MM.1S (cell line): Measurements from ENCODE around the gene DSCAM.

ENCODE experiments used
- DNase-seq: peaks from one replicate; pipeline ENCODE4 v3.0.0-alpha.2; 2015
- H2AFZ ChIP-seq: fragments of 300-600 bp; sonication (generic); 2 replicates; pipeline ENCODE4 v1.6.0; 2016; ENCODE audit warnings: antibody characterized with exemption, low read length
- H3F3A ChIP-seq: fragments of 300-600 bp; sonication (generic); 2 replicates; pipeline ENCODE4 v1.6.1; 2016; ENCODE audit warnings: mild to moderate bottlenecking, antibody characterized with exemption, low read length, moderate library complexity, mixed read lengths; ENCODE audit not compliant: insufficient read depth
- H3K27ac ChIP-seq: fragments of 300-600 bp; sonication (generic); 2 replicates; pipeline ENCODE4 v1.5.1; 2016; ENCODE audit warnings: mild to moderate bottlenecking, low read length
- H3K27me3 ChIP-seq: fragments of 300-600 bp; sonication (generic); replicated peaks from 2 replicates; pipeline ENCODE4 v1.6.0; 2016; ENCODE audit warnings: low read length; ENCODE audit not compliant: insufficient read depth
- H3K36me3 ChIP-seq: fragments of 300-600 bp; sonication (generic); replicated peaks from 2 replicates; pipeline ENCODE4 v1.6.1; 2016; ENCODE audit warnings: mild to moderate bottlenecking, low read length, mixed read lengths; ENCODE audit not compliant: insufficient read depth
- H3K4me1 ChIP-seq: fragments of 300-600 bp; sonication (generic); 2 replicates; pipeline ENCODE4 v1.6.1; 2016; ENCODE audit warnings: low read length, mixed read lengths
- H3K4me2 ChIP-seq: fragments of 300-600 bp; sonication (generic); 2 replicates; pipeline ENCODE4 v1.6.0; 2016; ENCODE audit warnings: low read depth, low read length
- H3K4me3 ChIP-seq: fragments of 300-600 bp; sonication (generic); 2 replicates; pipeline ENCODE4 v1.5.1; 2016; ENCODE audit warnings: low read length, mixed read lengths
- H3K79me2 ChIP-seq: fragments of 300-600 bp; sonication (generic); 2 replicates; pipeline ENCODE4 v1.6.1; 2016; ENCODE audit warnings: mixed run types, low read length, mixed read lengths
- H3K9ac ChIP-seq: fragments of 300-600 bp; sonication (generic); 2 replicates; pipeline ENCODE4 v1.6.1; 2016; ENCODE audit warnings: low read length, mixed read lengths
- H3K9me2 ChIP-seq: fragments of 300-600 bp; sonication (generic); replicated peaks from 2 replicates; pipeline ENCODE4 v1.6.1; 2016; ENCODE audit warnings: mild to moderate bottlenecking, low read length, mixed read lengths; ENCODE audit not compliant: insufficient read depth
- H3K9me3 ChIP-seq: fragments of 300-600 bp; sonication (generic); replicated peaks from 2 replicates; pipeline ENCODE4 v1.6.1; 2016; ENCODE audit warnings: mild to moderate bottlenecking, low read length, mixed read lengths; ENCODE audit not compliant: insufficient read depth
- H4K20me1 ChIP-seq: fragments of 300-600 bp; sonication (generic); 2 replicates; pipeline ENCODE4 v1.6.1; 2016; ENCODE audit warnings: mild to moderate bottlenecking, low read length, moderate library complexity, mixed read lengths; ENCODE audit not compliant: insufficient read depth
- CTCF ChIP-seq: fragments of 300-600 bp; sonication (generic); IDR thresholded peaks from 2 replicates; pipeline ENCODE4 v1.5.1; 2016; ENCODE audit warnings: antibody characterized with exemption, low read length, mixed read lengths
- EZH2 ChIP-seq: fragments of 300-600 bp; sonication (generic); optimal IDR thresholded peaks from 2 replicates; pipeline ENCODE3; 2017; ENCODE audit warnings: low read depth, mild to moderate bottlenecking, antibody characterized with exemption, low read length, mixed read lengths
- EZH2phosphoT487 ChIP-seq: fragments of 300-600 bp; sonication (generic); IDR thresholded peaks from 2 replicates; pipeline ENCODE4 v1.6.1; 2018; ENCODE audit warnings: antibody characterized with exemption, low read length

Gene DSCAM

GRCh38 chr21:40120940-40121575 lies 725.9 kb downstream of the DSCAM start:
- Histone ChIP-seq H3K27me3 (no peaks in the 10 kb centered on the region), H3K27ac (no peak overlapping the region), H3K79me2 (no peaks in the 10 kb centered on the region), H3K4me1 (no peaks in the 10 kb centered on the region), H3K4me3 (no peak overlapping the region), H3K9me2 (no peaks in the 10 kb centered on the region), H3K9ac (no peak overlapping the region), H3K9me3 (no peaks in the 10 kb centered on the region), H3F3A (peaks cover 7% of the 10 kb centered on the region), H3K36me3 (no peaks in the 10 kb centered on the region), H2AFZ (no peak overlapping the region), H3K4me2 (no peak overlapping the region), H4K20me1 (no peaks in the 10 kb centered on the region)
- DNase-seq = peak; percentile 58
- TF ChIP-seq EZH2 = no peak
- TF ChIP-seq CTCF = peak; percentile 99
- TF ChIP-seq EZH2phosphoT487 = no peak

- Histone ChIP-seq H3K9ac (no peak overlapping the region), H3K27me3 (no peaks in the 10 kb centered on the region), H3K4me1 (no peaks in the 10 kb centered on the region), H3K27ac (no peak overlapping the region), H3K4me3 (no peak overlapping the region), H3K36me3 (no peaks in the 10 kb centered on the region), H3K79me2 (no peaks in the 10 kb centered on the region), H3K4me2 (no peak overlapping the region), H4K20me1 (no peaks in the 10 kb centered on the region), H3F3A (peaks cover 7% of the 10 kb centered on the region), H3K9me2 (no peaks in the 10 kb centered on the region), H3K9me3 (no peaks in the 10 kb centered on the region), H2AFZ (no peak overlapping the region)
- TF ChIP-seq EZH2phosphoT487 (no peak), CTCF (no peak), EZH2 (no peak)
- DNase-seq = no peak
Observed at GRCh38 chr21:40118527-40118926, 728.4 kb downstream of the DSCAM start.

- H3K4me1 ChIP-seq = no peaks in the 10 kb centered on the region
Observed at GRCh38 chr21:40117236-40117635, 729.7 kb downstream of the DSCAM start.

GRCh38 chr21:40115775-40116174 lies 731.2 kb downstream of the DSCAM start:
- Histone ChIP-seq H3K9me2 (no peaks in the 10 kb centered on the region), H3K27ac (no peak overlapping the region), H3K4me2 (no peak overlapping the region), H3K4me3 (no peak overlapping the region), H3K9ac (no peak overlapping the region), H3K4me1 (no peaks in the 10 kb centered on the region), H3F3A (peaks cover 7% of the 10 kb centered on the region), H3K9me3 (no peaks in the 10 kb centered on the region), H3K36me3 (no peaks in the 10 kb centered on the region), H2AFZ (no peak overlapping the region), H3K27me3 (no peaks in the 10 kb centered on the region), H3K79me2 (no peaks in the 10 kb centered on the region), H4K20me1 (no peaks in the 10 kb centered on the region)
- no peak for DNase-seq
- no peak for TF ChIP-seq CTCF
- no peak for TF ChIP-seq EZH2phosphoT487
- TF ChIP-seq EZH2 = no peak

More at GRCh38 chr21:40117236-40117635, 729.7 kb downstream of the DSCAM start:
- Histone ChIP-seq H3K27ac (no peak overlapping the region), H3K4me2 (no peak overlapping the region), H2AFZ (no peak overlapping the region), H3K4me3 (no peak overlapping the region), H4K20me1 (no peaks in the 10 kb centered on the region), H3K79me2 (no peaks in the 10 kb centered on the region), H3K9me3 (no peaks in the 10 kb centered on the region), H3K9ac (no peak overlapping the region), H3F3A (peaks cover 7% of the 10 kb centered on the region), H3K36me3 (no peaks in the 10 kb centered on the region), H3K9me2 (no peaks in the 10 kb centered on the region), H3K27me3 (no peaks in the 10 kb centered on the region)
- TF ChIP-seq EZH2phosphoT487 (no peak), EZH2 (no peak)
- DNase-seq = no peak
